Measurements from ENCODE around the gene TMEM184B. TPM values are rescaled to one million over a fixed set of nuclear protein-coding genes. Genes with fewer than 3 reads are reported as not detected.
A peak's percentile ranks its signal among the peaks of the same experiment; 100 is the strongest.

TMEM184B gene
- polyA plus RNA-seq, 2 of the 4 experiments (the other 2 are of a cell fraction): 22.2 to 36.8 TPM

DNA sequence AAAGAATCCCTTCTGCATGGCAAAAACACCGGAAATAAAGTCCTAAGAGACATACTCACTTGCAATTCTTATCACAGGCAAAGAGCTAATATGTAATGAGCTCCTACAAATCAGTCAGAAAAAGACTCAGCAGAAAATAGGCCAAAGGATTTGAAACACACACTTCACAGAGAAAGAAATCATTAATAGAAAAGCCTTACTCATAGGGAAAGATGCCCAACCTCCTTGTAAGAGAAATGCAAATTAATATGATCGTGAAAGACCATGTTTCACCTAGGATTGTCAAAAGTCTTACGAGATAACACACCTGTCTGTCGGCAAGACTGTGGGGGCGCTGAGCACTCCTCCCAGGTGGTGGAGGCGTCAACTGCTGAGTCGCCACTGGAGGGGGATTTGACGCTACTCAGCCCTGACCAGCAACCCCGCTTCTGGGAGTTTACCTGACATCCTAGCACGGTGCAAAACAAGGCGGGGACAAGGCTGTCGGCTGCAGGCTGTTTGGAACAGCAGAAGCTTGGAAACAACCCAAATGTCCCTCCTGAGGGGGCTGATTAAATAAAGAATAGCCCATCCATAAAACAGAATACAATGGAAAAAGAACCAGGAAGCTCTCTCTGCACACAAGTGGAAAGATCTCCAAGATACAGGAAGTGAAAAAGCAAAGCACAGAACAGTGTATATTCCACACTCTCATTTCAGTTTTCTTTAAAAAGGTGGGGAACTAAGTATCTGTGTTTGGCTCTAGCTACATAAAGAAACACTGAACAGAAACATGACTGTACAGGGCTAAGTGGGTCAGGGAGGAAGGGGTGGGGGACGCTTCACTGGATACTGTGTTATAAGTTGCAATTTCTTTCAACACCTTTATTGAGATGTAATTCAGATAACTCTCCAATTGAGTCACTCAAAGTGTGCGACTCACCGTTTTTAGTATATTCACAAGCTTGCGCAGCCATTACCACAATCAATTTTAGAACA, 33.0 kb upstream of the TMEM184B start:
- peaks cover 36% of the 10 kb centered on the region for H3K4me1 ChIP-seq
- TF ChIP-seq, protein P1, sequence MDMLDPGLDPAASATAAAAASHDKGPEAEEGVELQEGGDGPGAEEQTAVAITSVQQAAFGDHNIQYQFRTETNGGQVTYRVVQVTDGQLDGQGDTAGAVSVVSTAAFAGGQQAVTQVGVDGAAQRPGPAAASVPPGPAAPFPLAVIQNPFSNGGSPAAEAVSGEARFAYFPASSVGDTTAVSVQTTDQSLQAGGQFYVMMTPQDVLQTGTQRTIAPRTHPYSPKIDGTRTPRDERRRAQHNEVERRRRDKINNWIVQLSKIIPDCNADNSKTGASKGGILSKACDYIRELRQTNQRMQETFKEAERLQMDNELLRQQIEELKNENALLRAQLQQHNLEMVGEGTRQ (IDR thresholded peaks at IDR 0.05): no peak
- TF ChIP-seq POLR2AphosphoS2 (conservative IDR thresholded peaks at IDR 0.05; ENCODE audit: low read length) (no peak), HOXB13 (CRISPR knock-in tag; IDR thresholded peaks at IDR 0.05; ENCODE audit: low read depth) (no peak), JUNB (IDR thresholded peaks at IDR 0.05) (no peak), KDM5A (IDR thresholded peaks at IDR 0.05) (no peak), HDAC2 (IDR thresholded peaks at IDR 0.05) (no peak), ZFP36 (IDR thresholded peaks at IDR 0.05; ENCODE audit: borderline replicate concordance, partially characterized antibody) (no peak), ESRRA (IDR thresholded peaks at IDR 0.05; ENCODE audit: borderline replicate concordance, low read length) (no peak), RAD21 (conservative IDR thresholded peaks at IDR 0.05 in 1 of 2, IDR thresholded peaks at IDR 0.05 in 1 of 2) (no peak), EHMT2 (IDR thresholded peaks at IDR 0.05; ENCODE audit: low read depth) (no peak), EHF (CRISPR knock-in tag; IDR thresholded peaks at IDR 0.05) (no peak), EP300 (IDR thresholded peaks at IDR 0.05) (no peak), NFE2L2 (conservative IDR thresholded peaks at IDR 0.05; ENCODE audit: low read length) (no peak)
- TF ChIP-seq, protein P2, sequence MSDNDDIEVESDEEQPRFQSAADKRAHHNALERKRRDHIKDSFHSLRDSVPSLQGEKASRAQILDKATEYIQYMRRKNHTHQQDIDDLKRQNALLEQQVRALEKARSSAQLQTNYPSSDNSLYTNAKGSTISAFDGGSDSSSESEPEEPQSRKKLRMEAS (IDR thresholded peaks at IDR 0.05): no peak
- TF ChIP-seq, protein P3, sequence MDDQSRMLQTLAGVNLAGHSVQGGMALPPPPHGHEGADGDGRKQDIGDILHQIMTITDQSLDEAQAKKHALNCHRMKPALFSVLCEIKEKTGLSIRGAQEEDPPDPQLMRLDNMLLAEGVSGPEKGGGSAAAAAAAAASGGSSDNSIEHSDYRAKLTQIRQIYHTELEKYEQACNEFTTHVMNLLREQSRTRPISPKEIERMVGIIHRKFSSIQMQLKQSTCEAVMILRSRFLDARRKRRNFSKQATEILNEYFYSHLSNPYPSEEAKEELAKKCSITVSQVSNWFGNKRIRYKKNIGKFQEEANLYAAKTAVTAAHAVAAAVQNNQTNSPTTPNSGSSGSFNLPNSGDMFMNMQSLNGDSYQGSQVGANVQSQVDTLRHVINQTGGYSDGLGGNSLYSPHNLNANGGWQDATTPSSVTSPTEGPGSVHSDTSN (IDR thresholded peaks at IDR 0.05): no peak
- TF ChIP-seq, protein P4, sequence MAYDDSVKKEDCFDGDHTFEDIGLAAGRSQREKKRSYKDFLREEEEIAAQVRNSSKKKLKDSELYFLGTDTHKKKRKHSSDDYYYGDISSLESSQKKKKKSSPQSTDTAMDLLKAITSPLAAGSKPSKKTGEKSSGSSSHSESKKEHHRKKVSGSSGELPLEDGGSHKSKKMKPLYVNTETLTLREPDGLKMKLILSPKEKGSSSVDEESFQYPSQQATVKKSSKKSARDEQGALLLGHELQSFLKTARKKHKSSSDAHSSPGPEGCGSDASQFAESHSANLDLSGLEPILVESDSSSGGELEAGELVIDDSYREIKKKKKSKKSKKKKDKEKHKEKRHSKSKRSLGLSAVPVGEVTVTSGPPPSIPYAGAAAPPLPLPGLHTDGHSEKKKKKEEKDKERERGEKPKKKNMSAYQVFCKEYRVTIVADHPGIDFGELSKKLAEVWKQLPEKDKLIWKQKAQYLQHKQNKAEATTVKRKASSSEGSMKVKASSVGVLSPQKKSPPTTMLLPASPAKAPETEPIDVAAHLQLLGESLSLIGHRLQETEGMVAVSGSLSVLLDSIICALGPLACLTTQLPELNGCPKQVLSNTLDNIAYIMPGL (CRISPR knock-in tag; IDR thresholded peaks at IDR 0.05; ENCODE audit: borderline replicate concordance): no peak
- TF ChIP-seq, protein P5, sequence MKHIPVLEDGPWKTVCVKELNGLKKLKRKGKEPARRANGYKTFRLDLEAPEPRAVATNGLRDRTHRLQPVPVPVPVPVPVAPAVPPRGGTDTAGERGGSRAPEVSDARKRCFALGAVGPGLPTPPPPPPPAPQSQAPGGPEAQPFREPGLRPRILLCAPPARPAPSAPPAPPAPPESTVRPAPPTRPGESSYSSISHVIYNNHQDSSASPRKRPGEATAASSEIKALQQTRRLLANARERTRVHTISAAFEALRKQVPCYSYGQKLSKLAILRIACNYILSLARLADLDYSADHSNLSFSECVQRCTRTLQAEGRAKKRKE (CRISPR knock-in tag; IDR thresholded peaks at IDR 0.05; ENCODE audit: low read depth): no peak
- H3K4me2 ChIP-seq: peak overlapping the region; percentile 62
- ChIA-PET POLR2A (interaction anchor here (0.7 kb wide), 1 partner anchor 66 kb away, joined by 12 read pairs; no protein-coding TSS in a partner anchor), CTCF (interaction anchor here (0.8 to 1.1 kb wide), 2 partner anchors 17 to 253 kb away, joined by 3 read pairs; no protein-coding TSS in a partner anchor)
- no peaks in the 10 kb centered on the region for H3K9me3 ChIP-seq
- WGBS (ENCODE audit: missing lambda C conversion rate): 19% methylated on average over 13 of the region's 16 CpGs
- ATAC-seq: peak; percentile 61 to 70; a peak in 5 of 6 replicates
- no peak for FAIRE-seq
- no peak overlapping the region for H3K4me3 ChIP-seq
- H3K27ac ChIP-seq: peak overlapping the region; percentile 3 to 74; a peak in 5 of 6 replicates
- DNase-seq (ENCODE audit: low read depth in 1 of 2, low spot score in 1 of 2): no peak

DNA sequence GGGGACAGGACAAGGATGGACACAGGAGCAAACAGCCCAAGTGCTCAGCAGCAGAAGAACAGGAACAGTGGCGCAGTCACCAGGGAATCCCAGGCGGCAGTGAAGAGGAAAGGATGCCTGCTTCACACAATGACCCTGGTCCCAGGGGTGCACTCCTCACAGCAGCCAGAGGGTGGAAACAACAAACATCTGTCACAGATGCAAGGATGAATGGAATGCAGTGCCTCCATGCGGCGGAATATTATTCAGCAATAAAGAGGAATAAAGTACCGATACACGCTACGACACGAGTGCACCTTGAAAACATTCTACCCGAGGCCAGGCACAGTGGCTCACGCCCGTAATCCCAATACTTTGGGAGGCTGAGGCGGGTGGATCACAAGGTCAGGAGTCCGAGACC, 31.7 kb upstream of the TMEM184B start:
- CTCF ChIA-PET: no interaction called here
- no peak overlapping the region for H3K4me2 ChIP-seq
- DNase-seq (ENCODE audit: low read depth in 1 of 2, low spot score in 1 of 2) (no peak), ATAC-seq (0 out of 6 replicates have a peak, but pooled peaks of 1 of the 2 experiments have one; percentile 33), FAIRE-seq (no peak)
- POLR2A ChIA-PET: no interaction called here
- TF ChIP-seq EP300 (IDR thresholded peaks at IDR 0.05): no peak
- no peak for TF ChIP-seq BCL3 (IDR thresholded peaks at IDR 0.05)
- TF ChIP-seq RCOR1 (IDR thresholded peaks at IDR 0.05; ENCODE audit: low read depth, low read length): no peak
- no peak for TF ChIP-seq KDM1A (IDR thresholded peaks at IDR 0.05; ENCODE audit: low read depth)
- TF ChIP-seq RNF2 (IDR thresholded peaks at IDR 0.05; ENCODE audit: borderline replicate concordance, low read depth): no peak
- TF ChIP-seq HDAC2 (IDR thresholded peaks at IDR 0.05): no peak
- no peak for TF ChIP-seq HOXB13 (CRISPR knock-in tag; IDR thresholded peaks at IDR 0.05; ENCODE audit: low read depth)
- no peak for TF ChIP-seq POLR2A (IDR thresholded peaks at IDR 0.05; ENCODE audit: low read length)
- TF ChIP-seq ESRRA (IDR thresholded peaks at IDR 0.05; ENCODE audit: borderline replicate concordance, low read length): no peak
- no peak for TF ChIP-seq CBX8 (IDR thresholded peaks at IDR 0.05)
- TF ChIP-seq POLR2AphosphoS2 (conservative IDR thresholded peaks at IDR 0.05; ENCODE audit: low read length): no peak
- no peak for TF ChIP-seq GATA3 (IDR thresholded peaks at IDR 0.05; ENCODE audit: borderline replicate concordance)
- TF ChIP-seq ZSCAN20 (CRISPR knock-in tag; IDR thresholded peaks at IDR 0.05): no peak
- TF ChIP-seq JUNB (IDR thresholded peaks at IDR 0.05): no peak
- TF ChIP-seq, protein P2 (IDR thresholded peaks at IDR 0.05): no peak
- H3K4me1 ChIP-seq: peaks cover 24% of the 10 kb centered on the region
- H3K4me3 ChIP-seq: no peak overlapping the region
- H3K9me3 ChIP-seq: no peaks in the 10 kb centered on the region
- H3K27ac ChIP-seq: no peak overlapping the region
- WGBS (ENCODE audit: missing lambda C conversion rate): 89% methylated on average over 13 of the region's 13 CpGs
